Upper lobe of right lung (tissue), 1 donor: ENCODE results near the gene GSPT1. TPM values are rescaled to one million over a fixed set of nuclear protein-coding genes. Genes with fewer than 3 reads are reported as not detected.

Experiments
- ATAC-seq: fragments of 200-7000 bp; cut with Tn5 transposase; one replicate; pipeline ENCODE4 v1.9.1; 2020; ENCODE audit warnings: mild to moderate bottlenecking, moderate library complexity
- DNase-seq: peaks from one replicate; pipeline ENCODE4 v3.0.0-alpha.2; 2020
- H3K27ac ChIP-seq: fragments of 200-600 bp; one replicate; pipeline ENCODE4 v1.8.0; 2022
- H3K27me3 ChIP-seq: fragments of 200-600 bp; one replicate; pipeline ENCODE4 v1.8.0; 2022; ENCODE audit warnings: mild to moderate bottlenecking
- H3K36me3 ChIP-seq: fragments of 200-600 bp; one replicate; pipeline ENCODE4 v1.8.0; 2022
- H3K4me1 ChIP-seq: fragments of 200-600 bp; one replicate; pipeline ENCODE4 v1.8.0; 2022
- H3K4me3 ChIP-seq: fragments of 200-600 bp; one replicate; pipeline ENCODE4 v1.8.0; 2022; ENCODE audit warnings: mild to moderate bottlenecking
- H3K9me3 ChIP-seq: fragments of 200-600 bp; one replicate; pipeline ENCODE4 v1.8.0; 2022
- CTCF ChIP-seq: fragments of 200-600 bp; IDR thresholded peaks from one replicate; pipeline ENCODE4 v1.8.0; 2022; ENCODE audit warnings: antibody characterized with exemption
- intact Hi-C: fragments of 100-400 bp; cut with DNase I; formaldehyde crosslinking; loops from one replicate; pipeline ENCODE4 v1.11.0; 2022
- total RNA-seq: library from RNA; stranded (reverse); fragmentation: NEBNext Ultra II Directional; extraction: Animal tissue kit (Norgen Biotek cat#: 25700); gene quantifications from one replicate; pipeline ENCODE4 v1.2.1, GENCODE V29; 2021
- donor health status: DM: no; HTN: yes; CAD: no; lungs with severe emphysema.

The GSPT1 gene
- total RNA-seq, 1 donor from 2014 or later, result 106 TPM

GRCh38 chr16:11843206-11843605 lies 72.5 kb downstream of the GSPT1 start:
- no peaks in the 10 kb centered on the region for H3K4me1 ChIP-seq
- intact Hi-C loops, result no loop called here
- TF ChIP-seq CTCF, result no peak
- H3K4me3 ChIP-seq, result no peak overlapping the region
- no peaks in the 10 kb centered on the region for H3K9me3 ChIP-seq
- H3K27me3 ChIP-seq, result no peaks in the 10 kb centered on the region
- H3K27ac ChIP-seq, result no peak overlapping the region
- DNase-seq (no peak), ATAC-seq (no peak)
- H3K36me3 ChIP-seq, result peaks cover 97% of the 10 kb centered on the region

GRCh38 chr16:11841026-11841425 lies 74.7 kb downstream of the GSPT1 start:
- no peak for ATAC-seq
- Histone ChIP-seq H3K36me3 (peaks cover 97% of the 10 kb centered on the region), H3K27me3 (no peaks in the 10 kb centered on the region), H3K9me3 (no peaks in the 10 kb centered on the region), H3K4me1 (no peaks in the 10 kb centered on the region), H3K4me3 (no peak overlapping the region), H3K27ac (no peak overlapping the region)
- TF ChIP-seq CTCF, result no peak
- intact Hi-C loops, result no loop called here
- DNase-seq, result no peak

- H3K27ac ChIP-seq, result no peak overlapping the region
- TF ChIP-seq CTCF, result no peak
- ATAC-seq (no peak), DNase-seq (no peak)
- no peaks in the 10 kb centered on the region for H3K27me3 ChIP-seq
- intact Hi-C loops, result no loop called here
- H3K4me1 ChIP-seq, result peaks cover 7% of the 10 kb centered on the region
- H3K9me3 ChIP-seq, result no peaks in the 10 kb centered on the region
- H3K4me3 ChIP-seq, result no peak overlapping the region
- H3K36me3 ChIP-seq, result peaks cover 58% of the 10 kb centered on the region
Observed at GRCh38 chr16:11836650-11837244, 79.0 kb downstream of the GSPT1 start.

GRCh38 chr16:11835891-11836649 lies 79.7 kb downstream of the GSPT1 start:
- Histone ChIP-seq H3K4me1 (peaks cover 7% of the 10 kb centered on the region), H3K27me3 (no peaks in the 10 kb centered on the region), H3K4me3 (no peak overlapping the region), H3K36me3 (peaks cover 51% of the 10 kb centered on the region), H3K9me3 (no peaks in the 10 kb centered on the region), H3K27ac (no peak overlapping the region)
- intact Hi-C loops, result no loop called here
- DNase-seq (peak; percentile 21), ATAC-seq (no peak)
- TF ChIP-seq CTCF, result no peak

GRCh38 chr16:11835309-11835708 lies 80.4 kb downstream of the GSPT1 start:
- H3K9me3 ChIP-seq, result no peaks in the 10 kb centered on the region
- H3K4me1 ChIP-seq, result peaks cover 7% of the 10 kb centered on the region
- no peak overlapping the region for H3K4me3 ChIP-seq
- H3K27me3 ChIP-seq, result no peaks in the 10 kb centered on the region
- H3K36me3 ChIP-seq, result peaks cover 43% of the 10 kb centered on the region
- ATAC-seq (no peak), DNase-seq (peak; percentile 11)
- intact Hi-C loops, result no loop called here
- H3K27ac ChIP-seq, result no peak overlapping the region
- no peak for TF ChIP-seq CTCF
